BJ (cell line): ENCODE results near the gene METTL15. TPM values are rescaled to one million over a fixed set of nuclear protein-coding genes. Genes with fewer than 3 reads are reported as not detected.
"Not testable (repeated sequence)": the region's sequence is repeated elsewhere in the genome, so short reads cannot be mapped to it uniquely, and the experiment has no call there.

Source experiments
- CTCF ChIA-PET: fragments of 350-600 bp; formaldehyde crosslinking; extraction: SDS; loops from one replicate; lab custom pipeline; 2021; ENCODE audit warnings: antibody characterized with exemption, inconsistent platforms; lab: Yijun Ruan, JAX
- POLR2A ChIA-PET: fragments of 300-600 bp; sonication (Branson Sonifier 250); formaldehyde crosslinking; extraction: SDS; loops from one replicate; lab custom pipeline; 2021; ENCODE audit warnings: antibody characterized with exemption; lab: Charles Lee
- DNase-seq: peaks from one replicate; pipeline ENCODE4 v3.0.0-alpha.2; 2011; ENCODE audit warnings: low read depth
- H3K27me3 ChIP-seq: 2 replicates; pipeline ENCODE4 v1.6.0; 2011; ENCODE audit warnings: low read length; ENCODE audit not compliant: control insufficient read depth, insufficient read depth
- H3K36me3 ChIP-seq: 2 replicates; pipeline ENCODE4 v1.5.1; 2011; ENCODE audit warnings: low read length; ENCODE audit not compliant: control insufficient read depth, insufficient read depth
- H3K4me3 ChIP-seq: 2 replicates; pipeline ENCODE4 v1.5.1; 2011; ENCODE audit warnings: low read depth, mild to moderate bottlenecking, control low read depth, low read length
- CTCF ChIP-seq: IDR thresholded peaks from 2 replicates; pipeline ENCODE4 v1.5.1; 2011; ENCODE audit warnings: low read depth, mild to moderate bottlenecking, control low read depth, inconsistent platforms, low read length, moderate library complexity; ENCODE audit not compliant: insufficient read depth
- polyA plus RNA-seq: library from polyadenylated mRNA; depleted of rRNA; stranded (reverse); fragments of >200 nt; gene quantifications from 2 replicates; pipeline ENCODE4 v1.2.3, GENCODE V29; 2011; rRNA removed
- small RNA-seq: library from RNA; depleted of rRNA; stranded (forward); fragments of <200 nt; gene quantifications from one replicate; pipeline ENCODE3, GENCODE V24; 2012; ENCODE audit warnings: low replicate concordance, low read depth; ENCODE audit not compliant: insufficient read length

METTL15 gene
- polyA plus RNA-seq, 1 experiment = 7.0 TPM

- ChIA-PET POLR2A (interaction anchor here (0.6 kb wide), 1 partner anchor 406 kb away, joined by 5 read pairs; no protein-coding TSS in a partner anchor), CTCF (no interaction called here)
- no peaks in the 10 kb centered on the region for H3K27me3 ChIP-seq
- DNase-seq = no peak
- TF ChIP-seq CTCF = no peak
- H3K36me3 ChIP-seq = no peaks in the 10 kb centered on the region
- H3K4me3 ChIP-seq = no peak overlapping the region
These were observed 245.8 kb downstream of the METTL15 start for GRCh38 chr11:28353991-28354390.

DNA sequence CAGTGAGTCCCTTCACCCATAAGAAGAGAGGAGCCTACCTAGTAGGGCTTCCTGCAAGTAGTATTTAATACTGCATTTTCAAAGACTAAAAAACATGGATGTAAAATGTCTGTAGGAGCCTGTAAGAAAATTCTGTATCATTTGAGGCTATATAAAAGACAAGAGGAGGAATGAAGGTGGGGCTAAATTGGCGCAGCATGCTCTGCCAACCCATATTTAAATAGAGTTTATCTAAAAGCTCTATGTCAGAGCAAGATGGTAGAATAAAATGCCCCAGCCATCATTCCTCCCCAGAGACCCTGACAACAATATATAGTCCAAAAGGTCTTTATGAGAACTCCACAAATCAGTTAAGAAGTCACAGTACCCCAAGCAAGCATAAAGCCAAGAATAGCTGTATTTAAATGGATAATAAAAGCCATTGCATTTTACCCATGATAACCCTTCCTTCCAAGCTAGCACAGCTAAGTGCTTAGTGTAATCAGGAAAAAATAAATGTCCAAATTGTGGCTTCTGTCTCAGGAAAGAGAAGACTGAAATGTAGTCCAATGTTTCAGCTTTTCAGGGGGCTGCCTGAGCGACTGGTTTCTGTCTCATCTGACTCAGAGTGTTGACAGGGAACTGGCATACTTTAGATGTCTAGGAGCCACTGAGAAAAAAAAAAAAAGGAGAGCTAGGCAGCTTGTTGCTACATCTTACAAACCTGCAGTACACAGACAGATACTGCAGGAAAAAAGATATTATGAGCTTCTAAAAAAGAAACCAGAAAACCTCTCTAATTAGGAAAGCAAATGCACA is 258.6 kb downstream of the METTL15 start:
- ChIA-PET POLR2A (no interaction called here), CTCF (interaction anchor here (0.6 to 0.7 kb wide), 2 partner anchors 141 to 690 kb away, joined by 3 to 5 read pairs; no protein-coding TSS in a partner anchor)
- Histone ChIP-seq H3K27me3 (no peaks in the 10 kb centered on the region), H3K4me3 (no peak overlapping the region), H3K36me3 (no peaks in the 10 kb centered on the region)
- no peak for DNase-seq
- no peak for TF ChIP-seq CTCF

GRCh38 chr11:28378095-28378494 is 269.9 kb downstream of the METTL15 start:
- CTCF ChIA-PET, DNase-seq, H3K27me3 ChIP-seq, POLR2A ChIA-PET, H3K36me3 ChIP-seq, H3K4me3 ChIP-seq: not testable (repeated sequence)

Small RNA genes within 50 kb of the gene (small RNA-seq; reads per million reads assigned to genes)
- not detected for gene AC023206.1

Other genes starting within 250 kb of the METTL15 start
- 5.0 and 11.9 TPM in 2 replicates for gene KIF18A, start 232 bp upstream of the METTL15 start, polyA plus RNA-seq